Liver (tissue), 9 donors: ENCODE results near the gene EGR2. TPM values are rescaled to one million over a fixed set of nuclear protein-coding genes. Genes with fewer than 3 reads are reported as not detected.

Source experiments
- DNase-seq: peaks from one replicate; pipeline ENCODE4 v3.0.0-alpha.2; 2017; ENCODE audit warnings: low spot score
- H3K27ac ChIP-seq, 2 donors: one replicate each; pipeline ENCODE4 v1.7.0; 2013; ENCODE audit warnings: inconsistent platforms in 2 of 2, low read length in 2 of 2, control low read depth in 1 of 2, low read depth in 1 of 2, mild to moderate bottlenecking in 1 of 2
- H3K27me3 ChIP-seq, 4 donors: one replicate each; pipeline versions ENCODE4 v1.6.1 to v1.7.0; 2013; ENCODE audit warnings: low read length in 3 of 4, inconsistent platforms in 1 of 4, mild to moderate bottlenecking in 1 of 4, moderate library complexity in 1 of 4; ENCODE audit not compliant: control insufficient read depth in 4 of 4, insufficient read depth in 4 of 4
- H3K36me3 ChIP-seq, 4 donors: one replicate each; pipeline versions ENCODE4 v1.6.1 to v1.7.0; 2013; ENCODE audit warnings: low read length in 3 of 4, mild to moderate bottlenecking in 3 of 4, low read depth in 1 of 4, moderate library complexity in 1 of 4; ENCODE audit not compliant: control insufficient read depth in 4 of 4, insufficient read depth in 3 of 4
- H3K4me1 ChIP-seq, 4 donors: one replicate each; pipeline versions ENCODE4 v1.6.1 to v1.7.0; 2013; ENCODE audit warnings: low read length in 3 of 4, mild to moderate bottlenecking in 3 of 4, moderate library complexity in 1 of 4; ENCODE audit not compliant: control insufficient read depth in 4 of 4, insufficient read depth in 4 of 4
- H3K4me3 ChIP-seq, 3 donors: one replicate each; pipeline versions ENCODE4 v1.6.1 to v1.7.0; 2013; ENCODE audit warnings: low read length in 3 of 3, control low read depth in 1 of 3, low read depth in 1 of 3, mild to moderate bottlenecking in 1 of 3
- H3K9ac ChIP-seq, 2 donors: one replicate each; pipeline ENCODE4 v1.7.0; 2013; ENCODE audit warnings: low read length in 2 of 2, mild to moderate bottlenecking in 2 of 2, moderate library complexity in 2 of 2, control low read depth in 1 of 2, low read depth in 1 of 2
- H3K9me3 ChIP-seq, 4 donors: one replicate each; pipeline versions ENCODE4 v1.6.1 to v1.7.0; 2013; ENCODE audit warnings: low read length in 3 of 4; ENCODE audit not compliant: control insufficient read depth in 4 of 4
- CTCF ChIP-seq: fragments of 150-350 bp; IDR thresholded peaks from 2 replicates; pipeline ENCODE4 v1.5.1; 2017; ENCODE audit warnings: improper control_type of control experiment, low read depth, low read length; ENCODE audit not compliant: missing input control
- EGR1 ChIP-seq, 2 donors: IDR thresholded peaks; 2 replicates each; pipeline ENCODE4 v1.6.1; 2016 to 2018; ENCODE audit warnings: antibody characterized with exemption in 2 of 2, low read depth in 2 of 2
- FOXA1 ChIP-seq: IDR thresholded peaks from 2 replicates; pipeline ENCODE4 v1.6.1; 2016; ENCODE audit warnings: antibody characterized with exemption
- FOXA2 ChIP-seq: IDR thresholded peaks from 2 replicates; pipeline ENCODE4 v1.6.1; 2016; ENCODE audit warnings: antibody characterized with exemption
- GABPA ChIP-seq, 2 donors: IDR thresholded peaks in 1 of 2; conservative IDR thresholded peaks in 1 of 2; 2 replicates each; pipeline ENCODE4 v1.6.1; 2016; ENCODE audit warnings: antibody characterized with exemption in 2 of 2, mild to moderate bottlenecking in 1 of 2, moderate library complexity in 1 of 2
- HNF4A ChIP-seq, 2 donors: conservative IDR thresholded peaks; 2 replicates each; pipeline ENCODE4 v1.6.1; 2016; ENCODE audit warnings: antibody characterized with exemption in 2 of 2, mild to moderate bottlenecking in 2 of 2
- HNF4G ChIP-seq: IDR thresholded peaks from 2 replicates; pipeline ENCODE4 v1.6.1; 2016; ENCODE audit warnings: antibody characterized with exemption
- MAX ChIP-seq: IDR thresholded peaks from 2 replicates; pipeline ENCODE4 v1.6.1; 2016; ENCODE audit warnings: antibody characterized with exemption
- RAD21 ChIP-seq, 2 donors: IDR thresholded peaks; 2 replicates each; pipeline ENCODE4 v1.6.1; 2016; ENCODE audit warnings: antibody characterized with exemption in 2 of 2, mild to moderate bottlenecking in 2 of 2
- REST ChIP-seq: IDR thresholded peaks from 2 replicates; pipeline ENCODE4 v1.6.1; 2016; ENCODE audit warnings: antibody characterized with exemption, mild to moderate bottlenecking
- RXRA ChIP-seq, 2 donors: IDR thresholded peaks; 2 replicates each; pipeline ENCODE4 v1.6.1; 2017 to 2018; ENCODE audit warnings: antibody characterized with exemption in 2 of 2, mild to moderate bottlenecking in 1 of 2
- SP1 ChIP-seq: IDR thresholded peaks from 2 replicates; pipeline ENCODE4 v1.6.1; 2018; ENCODE audit warnings: antibody characterized with exemption, mild to moderate bottlenecking
- TAF1 ChIP-seq: conservative IDR thresholded peaks from 2 replicates; pipeline ENCODE4 v1.6.1; 2016; ENCODE audit warnings: antibody characterized with exemption, mild to moderate bottlenecking
- YY1 ChIP-seq: IDR thresholded peaks from 2 replicates; pipeline ENCODE4 v1.6.1; 2016; ENCODE audit warnings: antibody characterized with exemption, mild to moderate bottlenecking
- ZBTB33 ChIP-seq: IDR thresholded peaks from 2 replicates; pipeline ENCODE4 v1.6.1; 2016; ENCODE audit warnings: antibody characterized with exemption
- WGBS: extraction: QIAGEN DNeasy Blood & Tissue Kit; methylation state at CpG from one replicate; pipeline ENCODE4 v1.1.7; 2013; 5-methylcytosine and 5-hydroxymethylcytosine counted together
- polyA plus RNA-seq, 2 donors: library from polyadenylated mRNA; stranded (reverse) in 1 of 2; unstranded in 1 of 2; fragments of 200-250 nt in 1 of 2; fragments of >200 nt in 1 of 2; fragmentation: Nextera tagmentation in 1 of 2; extraction: Ambion mirVana in 1 of 2; gene quantifications; one replicate each; pipeline versions ENCODE4 v1.2.1 to v1.2.3, GENCODE V29; 2013 to 2015
- total RNA-seq, 2 donors: library from RNA; depleted of rRNA; stranded (reverse); fragments of >200 nt; gene quantifications; one replicate each; pipeline ENCODE4 v1.2.3, GENCODE V29; 2014
- donor health status: healthy.
- donor health status: healthy.
- donor health status: healthy.
- donor health status: healthy.
- donor health status: healthy.

The EGR2 gene
- total and polyA plus RNA-seq, 4 donors: 0.17 to 0.76 (median 0.23) TPM

- Histone ChIP-seq H3K27me3 (no peaks in the 10 kb centered on the region), H3K9me3 (no peaks in the 10 kb centered on the region), H3K4me1 (peaks cover 0 to 1% (median 0%) of the 10 kb centered on the region in 4 donors), H3K4me3 (no peak overlapping the region), H3K36me3 (no peaks in the 10 kb centered on the region), H3K27ac (no peak overlapping the region), H3K9ac (no peak overlapping the region)
- TF ChIP-seq GABPA (IDR thresholded peaks at IDR 0.05 in 1 of 2, conservative IDR thresholded peaks at IDR 0.05 in 1 of 2): no peak
- no peak for TF ChIP-seq ZBTB33
- TF ChIP-seq EGR1 (IDR thresholded peaks at IDR 0.05; ENCODE audit: low read depth in 2 of 2): no peak
- TF ChIP-seq RXRA (IDR thresholded peaks at IDR 0.05): no peak
- no peak for TF ChIP-seq FOXA1
- no peak for TF ChIP-seq REST
- no peak for TF ChIP-seq TAF1
- no peak for TF ChIP-seq MAX
- no peak for TF ChIP-seq HNF4A (conservative IDR thresholded peaks at IDR 0.05)
- no peak for TF ChIP-seq CTCF
- no peak for DNase-seq
- 86% methylated on average over 14 of the region's 14 CpGs for WGBS
These were observed 26.1 kb downstream of the EGR2 start for GRCh38 chr10:62790019-62790555.

GRCh38 chr10:62788861-62789467, 27.2 kb downstream of the EGR2 start:
- 59% methylated on average over 9 of the region's 9 CpGs for WGBS
- no peak for DNase-seq
- TF ChIP-seq FOXA2 (no peak), REST (no peak), SP1 (no peak), YY1 (no peak), RXRA (IDR thresholded peaks at IDR 0.05) (no peak), HNF4G (no peak), RAD21 (IDR thresholded peaks at IDR 0.05) (no peak), CTCF (no peak), FOXA1 (no peak)
- Histone ChIP-seq H3K9me3 (no peaks in the 10 kb centered on the region), H3K27me3 (no peaks in the 10 kb centered on the region), H3K4me1 (no peaks in the 10 kb centered on the region), H3K27ac (no peak overlapping the region), H3K4me3 (no peak overlapping the region), H3K36me3 (no peaks in the 10 kb centered on the region), H3K9ac (no peak overlapping the region)
